Stimulated activated memory B cell treated with anti-CD40 and anti-IgM and Interleukin-4, amounts not matched to agents 10 μg/mL and 1 μg/mL and 100 μg/mL, for 72 hours (primary cell): Measurements from ENCODE around the gene INO80E.

Experiments used
- ATAC-seq: fragments of 150-1000 bp; cut with Tn5 transposase; 2 replicates; pipeline ENCODE4 v1.10.0; 2021
- H3K27ac Mint-ChIP-seq: one replicate; pipeline ENCODE4 v1.8.0; 2022; ENCODE audit warnings: mild to moderate bottlenecking, mixed read lengths
- H3K27me3 Mint-ChIP-seq: one replicate; pipeline ENCODE4 v1.8.0; 2022; ENCODE audit warnings: mixed read lengths
- H3K36me3 Mint-ChIP-seq: one replicate; pipeline ENCODE4 v1.8.0; 2022; ENCODE audit warnings: mixed read lengths
- H3K4me1 Mint-ChIP-seq: one replicate; pipeline ENCODE4 v1.8.0; 2022; ENCODE audit warnings: mixed read lengths
- H3K4me3 Mint-ChIP-seq: one replicate; pipeline ENCODE4 v1.8.0; 2022; ENCODE audit warnings: mild to moderate bottlenecking, moderate library complexity, mixed read lengths
- H3K9me3 Mint-ChIP-seq: one replicate; pipeline ENCODE4 v1.8.0; 2022; ENCODE audit warnings: mixed read lengths

INO80E gene

DNA sequence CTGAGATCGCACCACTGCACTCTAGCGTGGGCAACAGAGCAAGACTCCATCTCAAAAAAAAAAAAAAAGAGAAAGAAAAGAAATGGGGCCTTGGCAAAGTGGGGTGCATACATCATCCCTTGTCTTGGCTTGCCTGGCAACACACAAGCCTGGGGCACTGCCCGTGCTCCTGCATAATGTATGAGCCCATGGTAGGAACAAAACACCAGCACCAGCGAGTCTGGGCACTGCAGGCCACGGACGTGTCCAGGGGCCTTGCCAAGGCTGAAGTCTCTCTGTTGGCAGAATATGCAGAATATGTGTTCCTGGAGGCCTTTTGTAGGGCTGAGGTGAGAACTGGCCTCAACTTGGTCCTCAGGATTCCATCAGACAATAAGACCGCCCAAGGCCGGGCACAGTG, 53.8 kb downstream of the INO80E start:
- peaks cover 8% of the 10 kb centered on the region for H3K4me1 Mint-ChIP-seq
- no peak for ATAC-seq
- no peaks in the 10 kb centered on the region for H3K36me3 Mint-ChIP-seq
- peaks cover 32% of the 10 kb centered on the region for H3K27me3 Mint-ChIP-seq
- no peak overlapping the region for H3K27ac Mint-ChIP-seq
- H3K4me3 Mint-ChIP-seq, result no peak overlapping the region
- no peaks in the 10 kb centered on the region for H3K9me3 Mint-ChIP-seq

DNA sequence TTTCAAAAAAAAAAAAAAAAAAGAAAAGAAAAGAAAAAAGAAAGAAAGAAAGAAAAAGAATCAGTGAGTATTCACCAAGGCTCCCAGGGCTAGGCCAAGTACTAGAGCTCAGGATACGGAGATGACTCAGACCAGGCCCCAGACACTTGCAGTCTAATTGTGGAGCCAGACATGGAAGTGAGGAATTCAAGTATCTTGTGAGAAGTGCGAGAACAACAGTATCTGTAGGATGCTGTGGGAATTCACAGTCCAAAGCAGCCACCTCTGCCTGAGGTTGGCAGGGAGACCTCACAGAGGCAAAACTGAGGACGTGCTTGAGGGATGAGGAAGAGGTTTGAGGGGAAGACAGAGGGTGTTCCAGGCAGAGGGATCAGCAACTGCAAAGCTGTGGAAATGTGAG, 55.5 kb downstream of the INO80E start:
- H3K4me3 Mint-ChIP-seq, result no peak overlapping the region
- no peaks in the 10 kb centered on the region for H3K9me3 Mint-ChIP-seq
- no peak for ATAC-seq
- no peaks in the 10 kb centered on the region for H3K36me3 Mint-ChIP-seq
- no peak overlapping the region for H3K27ac Mint-ChIP-seq
- H3K27me3 Mint-ChIP-seq, result peaks cover 18% of the 10 kb centered on the region
- peaks cover 8% of the 10 kb centered on the region for H3K4me1 Mint-ChIP-seq

DNA sequence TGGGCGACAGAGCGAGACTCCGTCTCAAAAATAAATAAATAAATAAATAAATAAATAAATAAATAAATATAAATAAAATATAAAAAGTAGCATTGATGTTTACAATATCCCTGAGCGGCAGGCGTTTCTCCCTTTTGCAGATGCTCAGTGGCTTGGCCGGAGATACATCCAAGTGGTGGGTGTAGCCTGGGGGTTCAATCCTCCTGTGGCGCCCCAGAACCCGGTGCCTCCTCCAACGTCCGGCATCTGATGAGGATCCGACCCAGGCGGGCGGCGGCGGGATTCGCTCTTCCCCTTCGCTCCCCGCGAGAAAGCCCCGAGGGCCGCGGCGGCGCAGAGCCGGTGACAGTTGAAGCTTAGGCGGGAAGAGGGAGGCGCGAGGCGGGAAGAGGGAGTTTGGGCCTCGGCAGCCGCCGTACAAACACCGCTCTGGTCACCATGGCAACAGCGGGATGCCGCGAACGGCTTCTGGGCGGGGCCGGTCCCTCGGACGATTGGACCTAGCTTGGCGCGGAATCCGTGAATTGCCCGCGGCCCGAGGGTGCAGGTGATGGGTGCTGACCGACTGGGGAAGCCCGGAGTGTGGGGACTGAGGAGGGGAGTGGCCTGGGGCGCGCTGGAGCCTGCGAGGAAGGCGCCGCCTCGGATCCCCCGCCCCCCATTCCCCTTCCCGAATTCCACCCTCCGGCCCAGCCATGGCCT, 56.8 kb downstream of the INO80E start:
- ATAC-seq, result peak; percentile 89
- Mint-ChIP-seq H3K27ac (peak overlapping the region; percentile 51), H3K9me3 (no peaks in the 10 kb centered on the region), H3K27me3 (peaks cover 10% of the 10 kb centered on the region), H3K4me1 (peaks cover 8% of the 10 kb centered on the region), H3K4me3 (peak overlapping the region; percentile 88), H3K36me3 (no peaks in the 10 kb centered on the region)

- Mint-ChIP-seq H3K27me3 (peaks cover 10% of the 10 kb centered on the region), H3K36me3 (no peaks in the 10 kb centered on the region), H3K4me1 (peaks cover 8% of the 10 kb centered on the region), H3K27ac (peak overlapping the region; percentile 51), H3K4me3 (peak overlapping the region; percentile 88), H3K9me3 (no peaks in the 10 kb centered on the region)
- ATAC-seq, result peak; percentile 14
Observed at GRCh38 chr16:30053376-30054015, 57.5 kb downstream of the INO80E start.

DNA sequence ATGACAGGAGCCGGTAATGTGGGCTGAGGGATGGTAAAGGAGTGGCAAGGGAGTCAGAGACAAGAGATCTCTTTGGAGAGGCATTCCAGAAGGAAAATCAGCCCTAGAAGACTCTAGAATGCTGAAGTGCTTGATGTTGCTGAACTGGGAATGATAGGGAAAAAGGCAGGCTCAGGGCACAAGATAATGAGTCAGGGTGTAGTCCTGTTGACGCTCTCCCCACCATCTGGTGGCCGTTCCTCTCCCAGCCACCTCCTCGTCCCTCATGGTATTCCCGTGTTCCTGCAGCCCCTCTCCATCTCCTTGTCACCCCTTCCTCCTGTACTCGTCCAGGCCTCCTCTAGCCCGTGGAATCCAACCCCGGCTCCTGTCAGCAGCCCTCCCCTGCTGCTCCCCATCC, 58.4 kb downstream of the INO80E start:
- Mint-ChIP-seq H3K27me3 (peaks cover 10% of the 10 kb centered on the region), H3K27ac (no peak overlapping the region), H3K4me1 (peaks cover 8% of the 10 kb centered on the region)

DNA sequence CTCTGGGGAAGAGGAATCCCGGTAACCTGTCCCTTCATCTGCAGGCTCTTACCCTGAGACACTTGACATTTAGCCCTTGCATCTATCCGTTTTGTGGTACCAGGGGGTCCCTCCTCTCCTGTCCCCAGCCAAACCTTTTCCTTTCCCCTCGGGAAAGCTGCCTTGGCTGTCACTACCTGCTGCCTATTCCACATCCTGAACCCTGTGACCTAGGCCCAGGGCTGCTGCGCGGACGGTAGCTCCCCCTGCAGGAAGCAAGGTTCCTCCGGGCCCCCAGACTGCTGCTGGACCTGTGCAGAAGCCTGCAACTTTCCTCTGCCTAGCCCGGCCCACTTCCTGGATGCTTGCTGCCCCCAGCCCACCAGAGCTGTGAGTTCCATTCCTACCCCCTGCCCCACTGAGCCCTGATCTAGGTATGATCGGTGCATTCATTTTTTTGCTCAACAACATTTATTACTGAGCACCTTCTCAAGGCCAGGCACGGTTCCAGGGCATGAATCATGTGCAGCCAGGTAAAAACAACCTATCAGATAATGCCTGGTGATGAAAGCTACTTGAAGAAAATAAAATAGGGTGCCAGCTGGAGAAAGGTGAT, 59.0 kb downstream of the INO80E start:
- ATAC-seq, result no peak
- H3K9me3 Mint-ChIP-seq, result no peaks in the 10 kb centered on the region
- H3K27ac Mint-ChIP-seq, result no peak overlapping the region
- H3K4me3 Mint-ChIP-seq, result peak overlapping the region; percentile 5
- H3K4me1 Mint-ChIP-seq, result peaks cover 8% of the 10 kb centered on the region
- H3K36me3 Mint-ChIP-seq, result no peaks in the 10 kb centered on the region
- peaks cover 10% of the 10 kb centered on the region for H3K27me3 Mint-ChIP-seq

More for the DNA sequence above, 58.4 kb downstream of the INO80E start:
- Mint-ChIP-seq H3K9me3 (no peaks in the 10 kb centered on the region), H3K4me3 (no peak overlapping the region), H3K36me3 (no peaks in the 10 kb centered on the region)
- ATAC-seq, result no peak
